ENCODE measurements around the gene PRAC1. TPM values are rescaled to one million over a fixed set of nuclear protein-coding genes. Genes with fewer than 3 reads are reported as not detected.

PRAC1 gene
- total and polyA plus RNA-seq, 5 experiments from 2014 or later: not detected

DNA sequence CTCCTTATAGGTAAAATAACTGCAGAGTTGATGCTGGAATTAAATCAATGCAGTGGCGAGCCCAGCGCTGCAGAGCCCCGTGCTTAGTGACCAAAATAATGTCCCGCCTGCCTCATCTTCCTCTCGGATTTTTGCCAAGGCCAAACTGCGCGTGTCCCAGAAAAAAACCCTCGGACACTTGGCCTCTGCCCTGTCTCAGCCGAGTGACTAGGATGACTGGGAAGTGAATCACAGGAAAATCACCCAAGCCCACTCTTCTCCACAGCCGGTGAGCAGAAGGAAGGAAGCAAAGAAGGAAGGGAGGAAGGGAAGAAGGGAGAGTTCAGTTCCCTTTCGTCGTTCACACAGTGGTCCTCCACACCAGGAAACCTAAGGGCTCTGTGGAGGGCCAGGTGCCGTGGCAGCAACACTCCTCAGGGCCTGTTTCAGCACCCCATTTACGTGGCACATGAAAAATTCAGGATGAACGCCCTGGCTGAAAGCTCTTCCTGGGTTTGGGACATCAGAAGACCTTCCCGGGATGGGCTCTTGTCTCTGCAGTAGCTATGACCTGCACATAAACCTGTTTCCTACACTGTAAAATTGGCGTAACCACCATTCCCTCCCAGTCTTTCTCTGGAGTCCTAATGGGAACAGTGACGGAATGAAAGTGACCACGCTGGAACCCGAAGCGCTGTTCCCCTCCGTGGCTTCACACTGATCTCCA lies 31.6 kb upstream of the PRAC1 start:
- ATAC-seq: no peak
- peaks cover 56 to 90% (median 78%) of the 10 kb centered on the region in 5 donors for H3K27me3 Mint-ChIP-seq
- H3K4me1 Mint-ChIP-seq: peaks cover 19 to 40% (median 24%) of the 10 kb centered on the region in 4 donors
- H3K4me3 Mint-ChIP-seq: peak overlapping the region in 6 of 10 donors; percentile 8 to 46 (median 36)
- peaks cover 0 to 11% (median 0%) of the 10 kb centered on the region in 9 donors for H3K9me3 Mint-ChIP-seq
- H3K27ac Mint-ChIP-seq: no peak overlapping the region
- DNase-seq: no peak
- POLR2A ChIA-PET: interaction anchor here (0.6 kb wide), 1 partner anchor 145 kb away, joined by 6 read pairs; no protein-coding TSS in a partner anchor
- peaks cover 0 to 5% (median 4%) of the 10 kb centered on the region in 3 donors for H3K36me3 Mint-ChIP-seq

- DNase-seq (no peak), ATAC-seq (no peak)
- Mint-ChIP-seq H3K4me1 (peaks cover 19 to 40% (median 24%) of the 10 kb centered on the region in 4 donors), H3K27ac (peak overlapping the region in 1 of 10 donors; percentile 29), H3K4me3 (no peak overlapping the region), H3K36me3 (peaks cover 0 to 6% (median 5%) of the 10 kb centered on the region in 3 donors), H3K9me3 (peaks cover 0 to 11% (median 0%) of the 10 kb centered on the region in 9 donors), H3K27me3 (peaks cover 55 to 89% (median 79%) of the 10 kb centered on the region in 5 donors)
- POLR2A ChIA-PET: no interaction called here
Measured at GRCh38 chr17:48752399-48753288, 30.3 kb upstream of the PRAC1 start.

- POLR2A ChIA-PET: interaction anchor here (1.4 kb wide), 1 partner anchor 19 kb away, joined by 3 read pairs; no protein-coding TSS in a partner anchor
- Mint-ChIP-seq H3K36me3 (peaks cover 0 to 8% (median 5%) of the 10 kb centered on the region in 3 donors), H3K27ac (peak overlapping the region in 1 of 10 donors; percentile 7), H3K4me1 (peaks cover 21 to 45% (median 24%) of the 10 kb centered on the region in 4 donors), H3K9me3 (peaks cover 0 to 11% (median 0%) of the 10 kb centered on the region in 9 donors), H3K27me3 (peaks cover 54 to 91% (median 77%) of the 10 kb centered on the region in 5 donors), H3K4me3 (no peak overlapping the region)
- no peak for ATAC-seq
- no peak for DNase-seq
Measured at GRCh38 chr17:48751733-48752398, 29.5 kb upstream of the PRAC1 start.

DNA sequence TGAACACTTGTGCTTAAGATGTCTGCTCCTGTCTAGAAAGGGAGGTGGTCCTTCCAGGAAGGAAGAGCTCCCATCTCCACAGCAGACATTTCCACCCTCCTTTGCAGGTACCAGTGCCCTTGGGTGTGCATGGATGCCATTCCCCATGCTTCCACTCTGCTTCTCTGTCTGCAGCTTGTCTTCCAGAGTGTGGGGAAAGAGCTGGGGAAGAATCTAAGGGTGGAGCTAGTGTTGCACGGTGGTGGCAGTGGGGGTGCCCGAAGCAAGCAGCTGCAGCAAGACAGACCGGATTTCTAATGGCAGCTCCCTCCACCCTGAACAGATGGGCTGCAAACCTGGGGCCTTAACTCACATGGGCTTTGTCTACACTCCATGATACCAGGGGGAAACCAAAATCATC lies 28.9 kb upstream of the PRAC1 start:
- Mint-ChIP-seq H3K4me1 (peaks cover 21 to 50% (median 27%) of the 10 kb centered on the region in 4 donors), H3K27ac (no peak overlapping the region), H3K27me3 (peaks cover 53 to 91% (median 79%) of the 10 kb centered on the region in 5 donors), H3K4me3 (no peak overlapping the region), H3K9me3 (peaks cover 0 to 11% (median 0%) of the 10 kb centered on the region in 9 donors), H3K36me3 (peaks cover 0 to 11% (median 5%) of the 10 kb centered on the region in 3 donors)
- POLR2A ChIA-PET: interaction anchor here (1.4 kb wide), 1 partner anchor 19 kb away, joined by 3 read pairs; no protein-coding TSS in a partner anchor
- ATAC-seq (peak in 1 of 2 donors; percentile 40), DNase-seq (no peak)

DNA sequence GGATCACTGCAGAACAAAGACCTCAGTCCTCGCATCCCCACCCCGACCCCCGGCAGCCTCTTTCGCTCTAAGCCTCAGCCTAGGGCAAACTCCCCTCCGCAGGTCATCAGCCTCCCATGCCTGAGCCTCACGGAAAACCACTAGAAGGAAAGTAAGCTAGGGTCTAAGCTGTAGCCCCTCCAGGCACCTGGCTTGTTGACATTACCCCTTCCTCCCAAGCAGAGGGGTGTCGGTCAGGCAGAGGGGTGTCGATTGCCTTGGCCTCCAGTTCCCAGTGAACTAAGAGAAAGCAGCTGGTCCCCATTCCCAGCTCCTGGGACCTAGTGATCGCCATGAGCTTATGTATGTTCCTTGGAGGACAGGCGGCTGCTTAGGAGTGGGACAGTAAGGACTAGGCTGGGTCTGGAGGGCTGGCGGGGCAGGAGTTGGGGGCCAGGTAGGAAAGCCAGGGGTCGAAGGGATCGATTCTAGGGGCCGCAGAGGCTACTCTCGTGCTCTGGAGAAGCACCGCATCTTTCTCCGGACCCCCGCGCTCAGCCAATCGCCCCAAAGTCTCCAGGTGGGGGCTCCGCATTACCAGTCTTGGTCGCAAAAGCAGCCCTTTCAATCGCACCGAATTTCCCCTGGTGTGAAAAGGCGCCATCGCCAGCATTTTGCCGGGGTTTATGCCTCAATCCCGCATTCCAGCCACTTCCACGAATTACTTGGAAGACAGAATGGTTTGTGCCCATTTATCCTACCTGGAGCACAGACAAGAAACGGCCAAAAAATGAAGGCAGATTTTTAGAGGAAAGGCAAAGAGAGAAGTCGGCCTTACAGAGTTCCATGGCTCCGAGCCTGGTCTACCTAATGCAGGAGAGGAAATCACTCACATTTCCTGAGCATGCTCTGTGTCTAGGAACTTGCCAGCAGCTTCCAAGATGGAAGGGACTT lies 27.6 kb upstream of the PRAC1 start:
- peaks cover 18 to 47% (median 25%) of the 10 kb centered on the region in 4 donors for H3K4me1 Mint-ChIP-seq
- no peak for ATAC-seq
- POLR2A ChIA-PET: interaction anchor here (1.4 kb wide), 1 partner anchor 17 kb away, joined by 3 read pairs; no protein-coding TSS in a partner anchor
- H3K4me3 Mint-ChIP-seq: peak overlapping the region in 1 of 10 donors; percentile 10
- no peak for DNase-seq
- H3K9me3 Mint-ChIP-seq: peaks cover 0 to 14% (median 0%) of the 10 kb centered on the region in 9 donors
- H3K36me3 Mint-ChIP-seq: peaks cover 0 to 11% (median 5%) of the 10 kb centered on the region in 3 donors
- H3K27me3 Mint-ChIP-seq: peaks cover 53 to 91% (median 78%) of the 10 kb centered on the region in 5 donors
- H3K27ac Mint-ChIP-seq: peak overlapping the region in 1 of 10 donors; percentile 34

GRCh38 chr17:48748718-48749566 lies 26.6 kb upstream of the PRAC1 start:
- peaks cover 53 to 91% (median 78%) of the 10 kb centered on the region in 5 donors for H3K27me3 Mint-ChIP-seq
- no peak overlapping the region for H3K27ac Mint-ChIP-seq
- no peak for ATAC-seq
- H3K4me3 Mint-ChIP-seq: no peak overlapping the region
- H3K9me3 Mint-ChIP-seq: peaks cover 0 to 11% (median 0%) of the 10 kb centered on the region in 9 donors
- DNase-seq: no peak
- H3K4me1 Mint-ChIP-seq: peaks cover 14 to 37% (median 21%) of the 10 kb centered on the region in 4 donors
- POLR2A ChIA-PET: no interaction called here
- peaks cover 0 to 11% (median 5%) of the 10 kb centered on the region in 3 donors for H3K36me3 Mint-ChIP-seq

- ATAC-seq: no peak
- H3K4me1 Mint-ChIP-seq: peaks cover 4 to 25% (median 12%) of the 10 kb centered on the region in 4 donors
- H3K27ac Mint-ChIP-seq: peak overlapping the region in 1 of 10 donors; percentile 53
- POLR2A ChIA-PET: no interaction called here
- DNase-seq: no peak
- H3K9me3 Mint-ChIP-seq: peaks cover 0 to 11% (median 0%) of the 10 kb centered on the region in 9 donors
- peaks cover 0 to 9% (median 5%) of the 10 kb centered on the region in 3 donors for H3K36me3 Mint-ChIP-seq
- H3K27me3 Mint-ChIP-seq: peaks cover 54 to 91% (median 76%) of the 10 kb centered on the region in 5 donors
- H3K4me3 Mint-ChIP-seq: no peak overlapping the region
Measured at GRCh38 chr17:48747445-48748363, 25.4 kb upstream of the PRAC1 start.

DNA sequence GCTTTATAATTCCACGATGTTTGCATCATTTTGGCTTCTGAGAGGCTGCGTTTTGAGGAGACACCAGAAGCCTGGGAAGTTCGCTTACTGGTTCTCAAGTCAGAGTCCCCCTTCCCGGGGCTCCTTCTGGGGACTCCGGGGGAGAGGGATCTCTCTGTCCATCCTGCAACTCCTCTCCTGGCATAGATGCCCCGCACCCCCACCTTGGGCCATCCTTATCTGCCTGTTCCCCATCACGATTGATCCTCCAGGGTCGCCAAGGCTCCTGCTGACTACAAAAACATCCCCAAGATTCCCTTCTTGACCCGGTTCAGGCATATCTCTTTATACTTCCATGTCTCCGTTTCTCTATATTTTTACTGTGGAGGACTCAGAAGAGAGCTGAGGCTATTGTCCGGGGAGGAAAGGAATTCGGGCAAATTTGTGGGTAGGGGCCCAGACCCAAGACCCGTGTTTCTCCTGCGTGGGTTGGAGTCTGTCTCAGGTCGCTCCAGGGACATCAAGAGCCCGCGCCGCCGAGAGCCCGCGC lies 24.7 kb upstream of the PRAC1 start:
- no peak overlapping the region for H3K27ac Mint-ChIP-seq
- H3K4me3 Mint-ChIP-seq: no peak overlapping the region
- H3K9me3 Mint-ChIP-seq: peaks cover 0 to 11% (median 2%) of the 10 kb centered on the region in 9 donors
- ATAC-seq (no peak), DNase-seq (no peak)
- peaks cover 57 to 91% (median 79%) of the 10 kb centered on the region in 5 donors for H3K27me3 Mint-ChIP-seq
- POLR2A ChIA-PET: no interaction called here
- peaks cover 0 to 9% (median 7%) of the 10 kb centered on the region in 3 donors for H3K36me3 Mint-ChIP-seq
- peaks cover 4 to 19% (median 10%) of the 10 kb centered on the region in 4 donors for H3K4me1 Mint-ChIP-seq

DNA sequence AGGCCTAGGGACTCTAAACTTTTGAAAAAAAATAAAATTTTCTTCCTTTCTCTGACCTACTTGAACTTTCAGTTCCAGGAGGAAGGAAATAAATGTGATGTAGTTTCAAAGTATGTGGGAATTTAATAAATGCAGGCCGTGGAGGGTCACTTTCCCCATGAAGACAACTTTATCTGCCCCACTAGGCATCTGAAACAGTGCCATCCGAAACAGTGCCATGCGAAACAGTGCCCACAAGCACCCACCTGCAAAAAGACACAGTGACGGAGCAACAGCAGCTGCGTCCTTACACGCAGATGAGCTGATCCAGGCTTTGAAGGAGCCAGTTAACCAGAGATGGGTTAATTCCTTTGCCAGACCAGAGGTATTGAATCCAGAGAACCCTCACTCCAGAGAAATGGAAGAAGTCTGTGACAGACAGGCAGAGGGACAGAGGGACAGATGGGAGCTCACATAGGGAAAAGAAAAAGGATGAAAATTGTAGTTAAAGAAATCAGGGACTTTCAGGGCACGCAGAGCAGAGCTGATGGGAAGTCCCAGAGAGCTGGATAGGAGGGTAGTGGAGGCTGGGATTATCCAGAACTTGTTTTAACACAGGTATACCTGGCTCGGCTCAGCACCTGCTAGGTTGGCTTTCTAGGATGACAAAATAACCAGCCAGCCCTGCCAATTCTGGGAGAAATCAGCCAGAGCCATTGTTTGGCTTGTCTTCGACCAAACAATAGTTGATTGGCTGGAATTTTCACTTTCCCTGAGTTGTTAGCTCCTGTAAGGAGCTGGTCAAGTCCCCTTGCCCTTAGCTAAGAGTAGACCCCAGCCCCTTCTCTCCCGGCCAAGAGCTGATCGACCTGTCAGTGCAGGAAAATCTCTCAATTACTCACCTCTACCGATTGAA lies 23.3 kb upstream of the PRAC1 start:
- H3K4me1 Mint-ChIP-seq: peaks cover 3 to 10% (median 5%) of the 10 kb centered on the region in 4 donors
- no peak overlapping the region for H3K4me3 Mint-ChIP-seq
- H3K27ac Mint-ChIP-seq: no peak overlapping the region
- no peak for ATAC-seq
- H3K27me3 Mint-ChIP-seq: peaks cover 53 to 91% (median 77%) of the 10 kb centered on the region in 5 donors
- peaks cover 0 to 9% (median 7%) of the 10 kb centered on the region in 3 donors for H3K36me3 Mint-ChIP-seq
- DNase-seq: no peak
- peaks cover 0 to 14% (median 4%) of the 10 kb centered on the region in 9 donors for H3K9me3 Mint-ChIP-seq
- POLR2A ChIA-PET: no interaction called here
